K562 (cell line): ENCODE measurements around the gene SLC34A2. TPM values are rescaled to one million over a fixed set of nuclear protein-coding genes. Genes with fewer than 3 reads are reported as not detected.

Source experiments
- ATAC-seq: fragments of 200-7000 bp; cut with Tn5 transposase; 3 replicates; pipeline ENCODE4 v1.9.1; 2020; ENCODE audit warnings: moderate library complexity
- BruUV-seq: library from RNA; stranded (reverse); fragments of 400-500 nt; replicated peaks from 2 replicates; lab custom pipeline; 2021; lab: Mats Ljungman, UMichigan
- CTCF ChIA-PET: fragments of 300-600 bp; formaldehyde crosslinking; extraction: SDS; loops from one replicate; lab custom pipeline; 2021; ENCODE audit warnings: low intra/inter-chr PET ratio; lab: Yijun Ruan, JAX
- POLR2A ChIA-PET: fragments of 300-600, 350-650 bp; sonication (Branson Sonifier 250); formaldehyde crosslinking; extraction: SDS; loops from one replicate; lab custom pipeline; 2021; ENCODE audit warnings: antibody characterized with exemption, inconsistent platforms; lab: Yijun Ruan, JAX
- DNase-seq, 4 experiments: peaks; one replicate each; pipeline versions ENCODE4 v3.0.0 to v3.0.0-alpha.2; 2011 to 2018; ENCODE audit warnings: low spot score in 3 of 4, mixed read lengths in 3 of 4; ENCODE audit errors: extremely low read depth in 1 of 4
- FAIRE-seq: peaks from 2 replicates; lab custom pipeline; 2011; peaks lifted over from hg19 to GRCh38; lab: Jason Lieb, UNC
- H2AFZ ChIP-seq: 2 replicates; pipeline ENCODE4 v1.6.0; 2011; ENCODE audit warnings: low read depth, low read length, control low read depth, inconsistent platforms
- H3K27ac ChIP-seq: fragments of 200-600 bp; 3 replicates; pipeline ENCODE4 v1.8.0; 2011; ENCODE audit warnings: low read depth, mild to moderate bottlenecking, control low read depth, inconsistent platforms, low read length, moderate library complexity, mixed read lengths; ENCODE audit errors: extremely low read depth
- H3K27me3 ChIP-seq, 2 experiments: fragments of 300-600 bp in 1 of 2; 2 replicates in 1 of 2; 3 replicates in 1 of 2; pipeline versions ENCODE4 v1.6.0 to v1.8.0; 2011; ENCODE audit warnings: inconsistent platforms in 2 of 2, low read length in 2 of 2, mild to moderate bottlenecking in 1 of 2, mixed read lengths in 1 of 2, moderate library complexity in 1 of 2; ENCODE audit not compliant: control insufficient read depth in 2 of 2, insufficient read depth in 2 of 2
- H3K36me3 ChIP-seq: fragments of 300-600 bp; 3 replicates; pipeline ENCODE4 v1.8.0; 2011; ENCODE audit warnings: mild to moderate bottlenecking, low read length, inconsistent platforms; ENCODE audit not compliant: control insufficient read depth, insufficient read depth
- H3K4me1 ChIP-seq, 2 experiments: fragments of 200-600 bp in 1 of 2; replicated peaks in 1 of 2; 2 replicates in 1 of 2; 3 replicates in 1 of 2; pipeline versions ENCODE4 v1.5.1 to v1.8.0; 2011; ENCODE audit warnings: inconsistent platforms in 2 of 2, low read length in 2 of 2, mild to moderate bottlenecking in 1 of 2, mixed read lengths in 1 of 2, moderate library complexity in 1 of 2; ENCODE audit not compliant: control insufficient read depth in 2 of 2, insufficient read depth in 2 of 2
- H3K4me2 ChIP-seq: 2 replicates; pipeline ENCODE4 v1.6.1; 2011; ENCODE audit warnings: low read length, control low read depth, inconsistent platforms, mixed read lengths; ENCODE audit not compliant: insufficient read depth
- H3K4me3 ChIP-seq: fragments of 200-600 bp; sonication (generic), shearing (Covaris generic); 2 replicates; pipeline ENCODE4 v1.5.1; 2016; ENCODE audit warnings: control low read depth, inconsistent platforms
- H3K79me2 ChIP-seq: fragments of 200-600 bp; 3 replicates; pipeline ENCODE4 v1.8.0; 2011; ENCODE audit warnings: low read length, inconsistent platforms; ENCODE audit not compliant: control insufficient read depth, insufficient read depth
- H3K9ac ChIP-seq, 2 experiments: 2 replicates each; pipeline versions ENCODE4 v1.6.0 to v1.6.1; 2011; ENCODE audit warnings: low read depth in 2 of 2, low read length in 2 of 2, control low read depth in 1 of 2, inconsistent platforms in 1 of 2, mild to moderate bottlenecking in 1 of 2, mixed read lengths in 1 of 2; ENCODE audit not compliant: insufficient read depth in 1 of 2
- H3K9me1 ChIP-seq: one replicate; pipeline ENCODE4 v1.6.0; 2011; ENCODE audit warnings: inconsistent platforms, mild to moderate bottlenecking, low read length, moderate library complexity; ENCODE audit not compliant: control insufficient read depth, insufficient read depth
- H3K9me3 ChIP-seq: replicated peaks from 2 replicates; pipeline ENCODE4 v1.5.1; 2011; ENCODE audit warnings: low read depth, low read length, inconsistent platforms; ENCODE audit not compliant: control insufficient read depth, insufficient read depth
- H4K20me1 ChIP-seq: replicated peaks from 2 replicates; pipeline ENCODE4 v1.6.1; 2011; ENCODE audit warnings: low read length, inconsistent platforms, mixed read lengths; ENCODE audit not compliant: control insufficient read depth, insufficient read depth
- ESRRA ChIP-seq: fragments of 450-650 bp; IDR thresholded peaks from 2 replicates; pipeline ENCODE4 v1.6.1; 2014; ENCODE audit warnings: low read depth, mild to moderate bottlenecking, moderate library complexity, borderline replicate concordance
- ETV6 ChIP-seq, 3 experiments: fragments of 150-350 bp in 1 of 3; sonication (generic) in 1 of 3; formaldehyde crosslinking in 1 of 3; IDR thresholded peaks; 2 replicates each; pipeline versions ENCODE4 v1.6.1 to v1.8.0; 2014 to 2022; ENCODE audit warnings: borderline replicate concordance in 2 of 3, low read depth in 2 of 3, antibody characterized with exemption in 1 of 3, low read length in 1 of 3, mild to moderate bottlenecking in 1 of 3, missing genetic modification reagents in 1 of 3
- JUN ChIP-seq, 2 experiments: sonication (generic) in 1 of 2; formaldehyde crosslinking in 1 of 2; IDR thresholded peaks; 2 replicates each; pipeline versions ENCODE4 v1.6.1 to v1.8.0; 2012 to 2022; ENCODE audit warnings: borderline replicate concordance in 2 of 2, mild to moderate bottlenecking in 2 of 2, improper control_type of control experiment in 1 of 2, low read depth in 1 of 2, low read length in 1 of 2, missing genetic modification reagents in 1 of 2
- KLF13 ChIP-seq: fragments of 450-650 bp; IDR thresholded peaks from 2 replicates; pipeline ENCODE4 v1.6.1; 2016; ENCODE audit warnings: missing genetic modification characterization, low read depth, mild to moderate bottlenecking, missing compliant biosample characterization, moderate library complexity, borderline replicate concordance
- KLF6 ChIP-seq: fragments of 250-450 bp; sonication (Bioruptor Pico); IDR thresholded peaks from 2 replicates; pipeline ENCODE4 v1.4.0; 2020; ENCODE audit warnings: mild to moderate bottlenecking, moderate library complexity, borderline replicate concordance
- MED1 ChIP-seq: sonication (generic); formaldehyde crosslinking; IDR thresholded peaks from 2 replicates; pipeline ENCODE4 v1.8.1; 2023; ENCODE audit warnings: missing genetic modification reagents, borderline replicate concordance
- NBN ChIP-seq: fragments of 450-650 bp; IDR thresholded peaks from 2 replicates; pipeline ENCODE4 v1.6.1; 2016; ENCODE audit warnings: low read depth, mild to moderate bottlenecking
- NCOR1 ChIP-seq: fragments of 450-650 bp; IDR thresholded peaks from 2 replicates; pipeline ENCODE4 v1.6.1; 2016; ENCODE audit warnings: mild to moderate bottlenecking, moderate library complexity
- NR1H2 ChIP-seq: sonication (generic); formaldehyde crosslinking; IDR thresholded peaks from 2 replicates; pipeline ENCODE4 v1.4.0; 2020; ENCODE audit warnings: mild to moderate bottlenecking, missing genetic modification reagents
- PHB2 ChIP-seq: fragments of 450-650 bp; IDR thresholded peaks from 2 replicates; pipeline ENCODE4 v1.6.1; 2017; ENCODE audit warnings: low read depth
- RNF2 ChIP-seq: sonication (generic); IDR thresholded peaks from 2 replicates; pipeline ENCODE4 v1.6.1; 2016
- SREBF1 ChIP-seq: fragments of 150-350 bp; IDR thresholded peaks from 2 replicates; pipeline ENCODE4 v1.6.1; 2014; ENCODE audit warnings: antibody characterized with exemption, low read depth, low read length, borderline replicate concordance
- XRCC3 ChIP-seq: fragments of 450-650 bp; IDR thresholded peaks from 2 replicates; pipeline ENCODE4 v1.6.1; 2017; ENCODE audit warnings: mild to moderate bottlenecking, moderate library complexity
- ZBTB17 ChIP-seq: fragments of 450-650 bp; formaldehyde crosslinking; IDR thresholded peaks from 2 replicates; pipeline ENCODE4 v1.4.0; 2020; ENCODE audit warnings: mild to moderate bottlenecking
- ZNF239 ChIP-seq: fragments of 250-450 bp; sonication (Bioruptor Pico); IDR thresholded peaks from 2 replicates; pipeline ENCODE4 v1.4.0; 2020; ENCODE audit warnings: mild to moderate bottlenecking
- WGBS: fragments of 100-300 bp; shearing (Covaris generic); methylation state at CpG from one replicate; pipeline ENCODE4 v1.1.6; 2016; ENCODE audit warnings: low coverage, mixed read lengths; ENCODE audit not compliant: insufficient coverage; ENCODE audit errors: missing lambda C conversion rate; 5-methylcytosine and 5-hydroxymethylcytosine counted together
- in situ Hi-C: fragments of 300-500 bp; cut with MboI; formaldehyde crosslinking; loops from 4 replicates; pipeline ENCODE4 v1.15.0; 2018; ENCODE audit warnings: inconsistent platforms, mixed read lengths
- intact Hi-C: fragments of 100-400 bp; cut with micrococcal nuclease; formaldehyde crosslinking; loops from 2 replicates; pipeline ENCODE4 v1.14.2; 2022
- polyA plus RNA-seq, 8 experiments: library from polyadenylated mRNA; depleted of rRNA in 4 of 8; stranded (reverse) in 5 of 8; unstranded in 3 of 8; fragments of >200 nt; fragmentation: Nextera tagmentation in 2 of 8; fragmentation: Illumina TruSeq in 1 of 8; extraction: Ambion mirVana in 2 of 8; extraction: Trizol in 1 of 8; gene quantifications; 2 replicates each; pipeline versions ENCODE4 v1.2.1 to v1.2.3, GENCODE V29; 2011 to 2014; ENCODE audit warnings: inconsistent platforms in 1 of 8, missing spikeins in 1 of 8
- total RNA-seq, 7 experiments: library from RNA; depleted of rRNA in 6 of 7; stranded (reverse); fragments of >200 nt in 6 of 7; fragmentation: Illumina TruSeq in 2 of 7; extraction: Trizol in 2 of 7; gene quantifications; 2 replicates each; pipeline versions ENCODE4 v1.2.1 to v1.2.3, GENCODE V29; 2011 to 2021; ENCODE audit warnings: low replicate concordance in 1 of 7
- TF ChIP-seq, protein P1 (sequence below): fragments of 250-450 bp; sonication (Bioruptor Pico); IDR thresholded peaks from 2 replicates; pipeline ENCODE4 v1.8.0; 2021; ENCODE audit warnings: mild to moderate bottlenecking, moderate library complexity
- TF ChIP-seq, protein P2 (sequence below): IDR thresholded peaks from 2 replicates; pipeline ENCODE4 v1.6.1; 2012; ENCODE audit warnings: low read depth, low read length, improper control_type of control experiment, borderline replicate concordance

SLC34A2 gene
- total and polyA plus RNA-seq, 9 of the 15 experiments (the other 6 are each of a cell fraction or from before 2014, with no cell fraction given), result 1.5 TPM; not detected in 8

DNA sequence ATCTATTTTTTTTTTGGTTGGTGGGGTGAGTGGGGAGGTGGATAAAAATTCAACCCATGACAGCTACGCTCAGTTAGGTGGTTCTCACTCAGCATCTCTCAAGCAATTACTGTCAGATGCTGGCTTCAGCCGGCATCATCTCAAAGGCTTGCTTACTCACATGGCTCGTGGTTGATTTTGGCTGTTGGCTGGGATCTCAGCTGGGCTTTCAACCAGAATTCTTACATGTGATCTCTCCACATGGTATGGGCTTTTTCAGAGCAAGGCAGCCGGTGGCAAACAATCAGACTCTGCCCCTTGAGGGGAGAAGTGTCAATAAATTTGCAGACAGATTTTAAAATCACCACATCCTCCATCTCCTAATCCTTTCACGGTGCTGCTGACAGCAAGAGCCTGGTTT lies 47.2 kb downstream of the SLC34A2 start (continued):
- TF ChIP-seq ZBTB17 (CRISPR knock-in tag) (no peak), ETV6 (IDR thresholded peaks at IDR 0.05; ENCODE audit: borderline replicate concordance in 1 of 2, low read depth in 2 of 2, low read length in 1 of 2) (no peak), ETV6 (CRISPR knock-in tag; IDR thresholded peaks at IDR 0.05; ENCODE audit: borderline replicate concordance) (no peak), KLF13 (tag) (no peak), NCOR1 (no peak)
- TF ChIP-seq, protein P1, sequence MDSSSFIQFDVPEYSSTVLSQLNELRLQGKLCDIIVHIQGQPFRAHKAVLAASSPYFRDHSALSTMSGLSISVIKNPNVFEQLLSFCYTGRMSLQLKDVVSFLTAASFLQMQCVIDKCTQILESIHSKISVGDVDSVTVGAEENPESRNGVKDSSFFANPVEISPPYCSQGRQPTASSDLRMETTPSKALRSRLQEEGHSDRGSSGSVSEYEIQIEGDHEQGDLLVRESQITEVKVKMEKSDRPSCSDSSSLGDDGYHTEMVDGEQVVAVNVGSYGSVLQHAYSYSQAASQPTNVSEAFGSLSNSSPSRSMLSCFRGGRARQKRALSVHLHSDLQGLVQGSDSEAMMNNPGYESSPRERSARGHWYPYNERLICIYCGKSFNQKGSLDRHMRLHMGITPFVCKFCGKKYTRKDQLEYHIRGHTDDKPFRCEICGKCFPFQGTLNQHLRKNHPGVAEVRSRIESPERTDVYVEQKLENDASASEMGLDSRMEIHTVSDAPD (CRISPR knock-in tag), result no peak

DNA sequence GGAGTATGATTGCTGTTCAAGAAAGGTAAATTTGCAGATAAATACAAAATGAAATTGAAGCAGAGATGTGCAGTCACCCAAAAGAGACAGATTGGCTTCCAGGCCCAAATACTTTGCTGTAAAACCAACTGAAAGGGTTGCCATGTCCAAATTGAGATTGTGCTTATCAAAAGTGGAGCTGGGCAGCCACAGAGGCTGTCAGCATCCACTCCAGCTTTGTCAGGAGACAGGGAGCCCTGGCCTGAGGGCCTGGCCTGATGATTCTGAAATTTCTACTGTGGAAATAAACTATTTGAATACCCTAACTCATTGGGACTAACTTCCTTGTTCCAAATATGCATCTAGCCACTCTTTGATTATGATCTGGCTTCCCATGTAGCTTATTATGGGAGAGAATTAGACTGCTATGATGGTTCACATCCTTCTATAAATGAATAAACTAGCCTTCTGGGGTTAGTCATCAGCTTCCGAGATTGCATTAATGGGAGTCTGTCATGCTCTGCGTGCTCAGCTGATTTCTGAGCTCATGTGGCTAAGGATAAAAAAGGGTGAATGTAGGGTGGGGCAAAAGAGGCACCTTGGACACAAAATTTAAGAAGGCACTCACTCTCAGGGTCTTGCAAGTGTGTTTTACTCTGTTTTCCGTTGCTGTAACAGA lies 48.2 kb downstream of the SLC34A2 start:
- in situ Hi-C loops (no loop called here), intact Hi-C loops (no loop called here)
- Histone ChIP-seq H3K4me3 (no peak overlapping the region), H3K9me1 (no peaks in the 10 kb centered on the region), H2AFZ (no peak overlapping the region), H3K9me3 (no peaks in the 10 kb centered on the region), H3K4me1 (no peaks in the 10 kb centered on the region), H3K4me2 (no peak overlapping the region), H3K27ac (no peak overlapping the region), H3K36me3 (no peaks in the 10 kb centered on the region), H3K27me3 (peaks cover 4 to 30% of the 10 kb centered on the region in 2 experiments; a peak in 3 of 5 replicates), H3K79me2 (no peaks in the 10 kb centered on the region), H4K20me1 (0 out of 2 replicates have a peak, but pooled peaks cover 5% of the 10 kb centered on the region), H3K9ac (no peak overlapping the region)
- WGBS, result 0% methylated on average over 3 of the region's 3 CpGs
- ChIA-PET POLR2A (no interaction called here), CTCF (no interaction called here)
- ATAC-seq, result no peak
- no peak for DNase-seq
- no peak for FAIRE-seq
- no TSS peak for BruUV-seq
- TF ChIP-seq NBN, result no peak
- TF ChIP-seq MED1, result no peak
- TF ChIP-seq NR1H2 (CRISPR knock-in tag), result no peak
- no peak for TF ChIP-seq KLF6 (CRISPR knock-in tag)
- no peak for TF ChIP-seq XRCC3
- no peak for TF ChIP-seq PHB2
- no peak for TF ChIP-seq ZNF239 (CRISPR knock-in tag)
- no peak for TF ChIP-seq JUN (IDR thresholded peaks at IDR 0.05; ENCODE audit: borderline replicate concordance, low read depth, low read length)
- no peak for TF ChIP-seq JUN (CRISPR knock-in tag; IDR thresholded peaks at IDR 0.05; ENCODE audit: borderline replicate concordance)
- TF ChIP-seq, protein P2, sequence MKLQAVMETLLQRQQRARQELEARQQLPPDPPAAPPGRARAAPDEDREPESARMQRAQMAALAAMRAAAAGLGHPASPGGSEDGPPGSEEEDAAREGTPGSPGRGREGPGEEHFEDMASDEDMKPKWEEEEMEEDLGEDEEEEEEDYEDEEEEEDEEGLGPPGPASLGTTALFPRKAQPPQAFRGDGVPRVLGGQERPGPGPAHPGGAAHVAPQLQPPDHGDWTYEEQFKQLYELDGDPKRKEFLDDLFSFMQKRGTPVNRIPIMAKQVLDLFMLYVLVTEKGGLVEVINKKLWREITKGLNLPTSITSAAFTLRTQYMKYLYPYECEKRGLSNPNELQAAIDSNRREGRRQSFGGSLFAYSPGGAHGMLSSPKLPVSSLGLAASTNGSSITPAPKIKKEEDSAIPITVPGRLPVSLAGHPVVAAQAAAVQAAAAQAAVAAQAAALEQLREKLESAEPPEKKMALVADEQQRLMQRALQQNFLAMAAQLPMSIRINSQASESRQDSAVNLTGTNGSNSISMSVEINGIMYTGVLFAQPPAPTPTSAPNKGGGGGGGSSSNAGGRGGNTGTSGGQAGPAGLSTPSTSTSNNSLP, result no peak
- TF ChIP-seq SREBF1, result no peak
- no peak for TF ChIP-seq ESRRA
- no peak for TF ChIP-seq RNF2
